HepG2 (cell line): ENCODE measurements around the gene ADAMTS13. TPM values are rescaled to one million over a fixed set of nuclear protein-coding genes. Genes with fewer than 3 reads are reported as not detected.
A peak's percentile ranks its signal among the peaks of the same experiment; 100 is the strongest.

ENCODE experiments used
- AKNA ChIP-seq: sonication (generic); formaldehyde crosslinking; IDR thresholded peaks from 2 replicates; pipeline ENCODE4 v1.4.0; 2020; ENCODE audit warnings: missing genetic modification reagents, borderline replicate concordance
- ATAD3A ChIP-seq: sonication (generic); formaldehyde crosslinking; IDR thresholded peaks from 2 replicates; pipeline ENCODE4 v1.4.0; 2020; ENCODE audit warnings: missing genetic modification reagents
- MATR3 ChIP-seq: sonication (generic); formaldehyde crosslinking; IDR thresholded peaks from 2 replicates; pipeline ENCODE4 v1.4.0; 2020; ENCODE audit warnings: missing genetic modification reagents
- NFE2L2 ChIP-seq: fragments of 150-350 bp; IDR thresholded peaks from 2 replicates; pipeline ENCODE4 v1.6.1; 2014; ENCODE audit warnings: low read length
- POGZ ChIP-seq: sonication (generic); formaldehyde crosslinking; IDR thresholded peaks from 2 replicates; pipeline ENCODE4 v1.4.0; 2020; ENCODE audit warnings: mild to moderate bottlenecking, missing genetic modification reagents
- SP1 ChIP-seq, 2 experiments: fragments of 450-650 bp in 1 of 2; sonication (generic) in 1 of 2; formaldehyde crosslinking in 1 of 2; IDR thresholded peaks; 2 replicates each; pipeline versions ENCODE4 v1.4.0 to v1.6.1; 2016 to 2020; ENCODE audit warnings: missing genetic modification reagents in 1 of 2
- SRSF1 ChIP-seq: fragments of 200-400 bp; formaldehyde crosslinking; optimal IDR thresholded peaks from 2 replicates; pipeline ENCODE3; 2017; ENCODE audit warnings: mild to moderate bottlenecking, low read depth, low read length, moderate library complexity
- TEAD2 ChIP-seq: sonication (generic); formaldehyde crosslinking; IDR thresholded peaks from 2 replicates; pipeline ENCODE4 v1.9.0; 2021; ENCODE audit warnings: missing genetic modification reagents
- TEAD3 ChIP-seq: optimal IDR thresholded peaks from 2 replicates; pipeline ENCODE3; 2016; ENCODE audit warnings: borderline replicate concordance
- ZFAT ChIP-seq: sonication (generic); formaldehyde crosslinking; conservative IDR thresholded peaks from 2 replicates; pipeline ENCODE4 v1.8.1; 2023; ENCODE audit warnings: missing genetic modification reagents, inconsistent platforms
- ZGPAT ChIP-seq: IDR thresholded peaks from 2 replicates; pipeline ENCODE4 v1.6.1; 2016; ENCODE audit warnings: mild to moderate bottlenecking
- ZNF230 ChIP-seq: sonication (generic); formaldehyde crosslinking; IDR thresholded peaks from 2 replicates; pipeline ENCODE4 v1.4.0; 2020; ENCODE audit warnings: mild to moderate bottlenecking, missing genetic modification reagents
- ZNF335 ChIP-seq: sonication (generic); formaldehyde crosslinking; IDR thresholded peaks from 2 replicates; pipeline ENCODE4 v1.4.0; 2020; ENCODE audit warnings: missing genetic modification reagents
- ZNF446 ChIP-seq: sonication (generic); formaldehyde crosslinking; IDR thresholded peaks from 2 replicates; pipeline ENCODE4 v1.5.0; 2020; ENCODE audit warnings: mild to moderate bottlenecking, missing genetic modification reagents
- polyA plus RNA-seq, 8 experiments: library from polyadenylated mRNA; depleted of rRNA in 3 of 8; stranded (reverse) in 7 of 8; unstranded in 1 of 8; fragments of >200 nt; fragmentation: Illumina TruSeq in 4 of 8; extraction: Trizol in 4 of 8; gene quantifications; 2 replicates each; pipeline versions ENCODE4 v1.2.1 to v1.2.3, GENCODE V29; 2011 to 2016; ENCODE audit warnings: low read depth in 4 of 8, missing spikeins in 1 of 8, mixed read lengths in 1 of 8; ENCODE audit not compliant: insufficient read depth in 1 of 8
- total RNA-seq, 5 experiments: library from RNA; depleted of rRNA; stranded (reverse); fragments of >200 nt; fragmentation: Illumina TruSeq; extraction: Trizol; gene quantifications; 2 replicates each; pipeline ENCODE4 v1.2.3, GENCODE V29; 2016; ENCODE audit warnings: low read depth in 1 of 5
- TF ChIP-seq, protein P1 (sequence below), 2 experiments: sonication (generic) in 1 of 2; formaldehyde crosslinking in 1 of 2; IDR thresholded peaks; 2 replicates each; pipeline versions ENCODE4 v1.4.0 to v1.6.1; 2016 to 2020; ENCODE audit warnings: borderline replicate concordance in 1 of 2, low read depth in 1 of 2, mild to moderate bottlenecking in 1 of 2, missing genetic modification reagents in 1 of 2

ADAMTS13 gene
- total and polyA plus RNA-seq, 2 of the 13 experiments (the other 11 are each of a cell fraction or from before 2014, with no cell fraction given) = 0.91 to 4.5 TPM

DNA sequence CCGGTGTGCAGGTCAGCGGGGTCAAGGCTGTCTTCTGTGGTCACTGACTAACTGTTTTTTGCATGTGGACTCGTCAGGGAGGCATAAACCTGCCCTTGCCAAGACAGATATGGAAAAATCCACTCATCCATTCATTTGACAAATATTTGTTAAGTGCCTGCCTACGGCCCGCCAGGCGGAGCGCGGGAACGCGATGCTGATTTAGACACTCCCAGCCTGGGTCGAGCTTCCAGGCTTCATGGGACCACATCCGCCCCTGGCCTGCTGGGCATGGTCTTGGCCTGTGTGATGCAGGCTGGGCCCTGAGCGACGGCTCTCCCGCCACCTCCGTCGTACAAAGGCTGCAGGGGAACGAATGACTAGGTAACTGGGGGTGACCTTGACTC, 84.5 kb downstream of the ADAMTS13 start (continued):
- TF ChIP-seq ZGPAT (CRISPR knock-in tag) (peak; percentile 65), SRSF1 (no peak), TEAD2 (CRISPR knock-in tag) (no peak), ZNF230 (CRISPR knock-in tag) (peak; percentile 10; the same call in 1 of the 2 replicates), MATR3 (CRISPR knock-in tag) (no peak), ZNF446 (CRISPR knock-in tag) (peak; percentile 79), POGZ (peak; percentile 17), ZNF335 (CRISPR knock-in tag) (no peak; the same call in 1 of the 2 replicates), ZFAT (CRISPR knock-in tag) (no peak), NFE2L2 (no peak), SP1 (IDR thresholded peaks at IDR 0.05) (no peak), SP1 (CRISPR knock-in tag; IDR thresholded peaks at IDR 0.05) (peak; percentile 45; the same call in 1 of the 2 replicates), ATAD3A (CRISPR knock-in tag) (no peak), TEAD3 (CRISPR knock-in tag) (peak; percentile 80), AKNA (CRISPR knock-in tag) (no peak)
- TF ChIP-seq, protein P1, sequence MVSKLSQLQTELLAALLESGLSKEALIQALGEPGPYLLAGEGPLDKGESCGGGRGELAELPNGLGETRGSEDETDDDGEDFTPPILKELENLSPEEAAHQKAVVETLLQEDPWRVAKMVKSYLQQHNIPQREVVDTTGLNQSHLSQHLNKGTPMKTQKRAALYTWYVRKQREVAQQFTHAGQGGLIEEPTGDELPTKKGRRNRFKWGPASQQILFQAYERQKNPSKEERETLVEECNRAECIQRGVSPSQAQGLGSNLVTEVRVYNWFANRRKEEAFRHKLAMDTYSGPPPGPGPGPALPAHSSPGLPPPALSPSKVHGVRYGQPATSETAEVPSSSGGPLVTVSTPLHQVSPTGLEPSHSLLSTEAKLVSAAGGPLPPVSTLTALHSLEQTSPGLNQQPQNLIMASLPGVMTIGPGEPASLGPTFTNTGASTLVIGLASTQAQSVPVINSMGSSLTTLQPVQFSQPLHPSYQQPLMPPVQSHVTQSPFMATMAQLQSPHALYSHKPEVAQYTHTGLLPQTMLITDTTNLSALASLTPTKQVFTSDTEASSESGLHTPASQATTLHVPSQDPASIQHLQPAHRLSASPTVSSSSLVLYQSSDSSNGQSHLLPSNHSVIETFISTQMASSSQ (IDR thresholded peaks at IDR 0.05; ENCODE audit: low read depth) = 0 out of 2 replicates have a peak, but pooled peaks have one; percentile 19
- TF ChIP-seq, protein P1 (CRISPR knock-in tag; IDR thresholded peaks at IDR 0.05; ENCODE audit: borderline replicate concordance) = peak; percentile 59; the same call in 1 of the 2 replicates
